Testis (tissue), 3 donors: Measurements from ENCODE around the gene FHOD3. TPM values are rescaled to one million over a fixed set of nuclear protein-coding genes. Genes with fewer than 3 reads are reported as not detected.

Source experiments
- DNase-seq: peaks from one replicate; pipeline ENCODE4 v3.0.0-alpha.2; 2019
- H3K27ac ChIP-seq, 2 donors: fragments of 200-600 bp; sonication (generic); one replicate each; pipeline ENCODE4 v1.5.1; 2019
- H3K27me3 ChIP-seq: fragments of 200-600 bp; sonication (generic); one replicate; pipeline ENCODE4 v1.5.1; 2019
- H3K36me3 ChIP-seq: fragments of 200-600 bp; sonication (generic); one replicate; pipeline ENCODE4 v1.5.1; 2017; ENCODE audit warnings: low read depth; ENCODE audit errors: missing control alignments
- H3K4me1 ChIP-seq: fragments of 200-600 bp; sonication (generic); one replicate; pipeline ENCODE4 v1.5.1; 2019
- H3K4me3 ChIP-seq, 2 donors: fragments of 200-600 bp; sonication (generic); one replicate each; pipeline ENCODE4 v1.5.1; 2017 to 2019
- H3K9me3 ChIP-seq: fragments of 200-600 bp; sonication (generic); one replicate; pipeline ENCODE4 v1.5.1; 2017
- POLR2A ChIP-seq: fragments of 450-650 bp; IDR thresholded peaks from one replicate; pipeline ENCODE4 v1.6.1; 2017; ENCODE audit warnings: antibody characterized with exemption, mild to moderate bottlenecking, moderate library complexity
- WGBS, 2 donors: methylation state at CpG; one replicate each; pipeline ENCODE4 v1.1.5; 2018; 5-methylcytosine and 5-hydroxymethylcytosine counted together
- intact Hi-C: fragments of 100-400 bp; cut with DNase I; formaldehyde crosslinking; loops from one replicate; pipeline ENCODE4 v1.15.1; 2023; ENCODE audit warnings: low total_unique reads
- polyA plus RNA-seq: library from polyadenylated mRNA; stranded (reverse); fragments of 350-450 nt; fragmentation: Illumina TruSeq; extraction: RNeasy Lipid Tissue Mini Kit (QIAGEN cat#74804); gene quantifications from one replicate; pipeline ENCODE4 v1.2.3, GENCODE V29; 2014; ENCODE audit warnings: low read depth, low replicate concordance; ENCODE audit not compliant: insufficient read depth
- total RNA-seq, 2 donors: library from RNA; depleted of rRNA; stranded (reverse); fragments of >200 nt; gene quantifications; one replicate each; pipeline ENCODE4 v1.2.3, GENCODE V29; 2016
- TF ChIP-seq, protein P1 (sequence below), 3 experiments: fragments of 450-650 bp in 2 of 3; fragments of 200-600 bp in 1 of 3; sonication (generic) in 1 of 3; IDR thresholded peaks; one replicate each; pipeline ENCODE4 v1.5.1; 2016 to 2019; ENCODE audit warnings: antibody characterized with exemption in 3 of 3, mild to moderate bottlenecking in 2 of 3, moderate library complexity in 1 of 3

Gene FHOD3
- total and polyA plus RNA-seq, 3 donors from 2014 or later: 6.5 to 46.8 (median 37.3) TPM

DNA sequence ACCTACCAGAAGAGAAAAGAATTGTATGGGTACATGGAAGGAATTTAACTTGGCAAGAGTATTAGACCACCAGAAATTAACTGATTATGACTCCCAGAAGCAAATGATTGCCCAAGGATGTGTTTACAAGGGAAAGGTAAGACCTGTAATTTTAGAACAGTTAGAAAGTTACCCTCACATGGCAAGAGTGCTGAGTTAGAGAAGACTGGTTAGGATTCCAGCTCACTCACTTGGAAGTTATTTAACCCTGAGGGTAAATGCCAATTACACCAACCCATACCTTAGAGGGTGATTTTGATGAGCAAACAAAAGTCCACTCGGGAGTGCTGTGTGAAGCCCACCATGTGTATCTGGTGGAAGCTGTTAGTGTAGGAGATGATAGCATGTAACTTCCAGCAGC lies 361.1 kb downstream of the FHOD3 start:
- Histone ChIP-seq H3K4me3 (no peak overlapping the region), H3K9me3 (no peaks in the 10 kb centered on the region), H3K27me3 (no peaks in the 10 kb centered on the region), H3K4me1 (no peaks in the 10 kb centered on the region), H3K27ac (no peak overlapping the region), H3K36me3 (no peaks in the 10 kb centered on the region)
- no peak for TF ChIP-seq POLR2A
- TF ChIP-seq, protein P1, sequence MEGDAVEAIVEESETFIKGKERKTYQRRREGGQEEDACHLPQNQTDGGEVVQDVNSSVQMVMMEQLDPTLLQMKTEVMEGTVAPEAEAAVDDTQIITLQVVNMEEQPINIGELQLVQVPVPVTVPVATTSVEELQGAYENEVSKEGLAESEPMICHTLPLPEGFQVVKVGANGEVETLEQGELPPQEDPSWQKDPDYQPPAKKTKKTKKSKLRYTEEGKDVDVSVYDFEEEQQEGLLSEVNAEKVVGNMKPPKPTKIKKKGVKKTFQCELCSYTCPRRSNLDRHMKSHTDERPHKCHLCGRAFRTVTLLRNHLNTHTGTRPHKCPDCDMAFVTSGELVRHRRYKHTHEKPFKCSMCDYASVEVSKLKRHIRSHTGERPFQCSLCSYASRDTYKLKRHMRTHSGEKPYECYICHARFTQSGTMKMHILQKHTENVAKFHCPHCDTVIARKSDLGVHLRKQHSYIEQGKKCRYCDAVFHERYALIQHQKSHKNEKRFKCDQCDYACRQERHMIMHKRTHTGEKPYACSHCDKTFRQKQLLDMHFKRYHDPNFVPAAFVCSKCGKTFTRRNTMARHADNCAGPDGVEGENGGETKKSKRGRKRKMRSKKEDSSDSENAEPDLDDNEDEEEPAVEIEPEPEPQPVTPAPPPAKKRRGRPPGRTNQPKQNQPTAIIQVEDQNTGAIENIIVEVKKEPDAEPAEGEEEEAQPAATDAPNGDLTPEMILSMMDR (IDR thresholded peaks at IDR 0.05): no peak
- 80 to 85% methylated on average over 1 of the region's 1 CpG for WGBS, 2 donors
- DNase-seq: no peak
- intact Hi-C loops: no loop called here

DNA sequence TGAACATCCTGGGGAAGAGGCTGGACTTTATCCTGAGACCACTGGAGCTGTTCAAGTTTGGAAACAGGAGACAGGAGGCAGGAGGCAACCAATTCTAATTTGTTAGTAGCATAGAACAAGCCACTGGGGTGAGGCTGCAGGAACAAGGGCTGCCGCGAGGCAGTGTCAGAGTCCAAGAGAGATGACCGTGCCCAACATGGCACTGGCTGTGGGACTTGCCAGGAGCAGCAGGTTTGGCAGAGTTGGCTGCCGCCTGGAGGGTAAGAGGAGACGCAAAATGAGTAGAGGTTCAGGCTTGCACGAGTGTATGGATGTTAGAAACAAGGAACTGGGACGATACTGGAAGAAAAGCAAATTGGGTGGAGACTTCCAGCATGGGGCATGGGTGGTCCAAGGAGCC lies 362.8 kb downstream of the FHOD3 start:
- 91 to 96% methylated on average over 7 of the region's 7 CpGs for WGBS, 2 donors
- no peak overlapping the region for H3K27ac ChIP-seq
- no peaks in the 10 kb centered on the region for H3K4me1 ChIP-seq
- no peak for TF ChIP-seq POLR2A
- TF ChIP-seq, protein P1 (IDR thresholded peaks at IDR 0.05): no peak
- H3K27me3 ChIP-seq: no peaks in the 10 kb centered on the region
- H3K4me3 ChIP-seq: no peak overlapping the region
- intact Hi-C loops: no loop called here
- no peaks in the 10 kb centered on the region for H3K36me3 ChIP-seq
- H3K9me3 ChIP-seq: no peaks in the 10 kb centered on the region
- no peak for DNase-seq

DNA sequence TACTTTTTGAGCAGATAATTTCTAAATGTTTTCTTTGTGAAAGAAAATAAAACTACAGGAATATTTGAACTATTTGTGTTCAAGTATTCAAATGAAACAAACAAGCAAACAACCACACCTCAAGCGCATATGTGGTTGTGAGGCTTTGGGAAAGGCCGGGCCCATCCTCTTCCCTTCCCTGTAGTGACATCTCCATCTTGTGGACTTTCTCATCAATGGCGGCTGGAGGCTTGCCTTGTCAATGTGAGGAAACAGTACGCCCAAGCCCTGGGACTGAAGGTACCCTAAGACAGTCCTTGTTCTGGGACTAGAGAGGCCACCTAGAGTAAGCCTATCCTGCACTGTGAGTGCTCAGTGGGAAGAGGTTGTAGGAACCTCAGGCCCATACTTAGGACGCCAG lies 364.5 kb downstream of the FHOD3 start:
- H3K9me3 ChIP-seq: no peaks in the 10 kb centered on the region
- peak; percentile 19 for DNase-seq
- no peaks in the 10 kb centered on the region for H3K4me1 ChIP-seq
- no peak overlapping the region for H3K4me3 ChIP-seq
- H3K27ac ChIP-seq: no peak overlapping the region
- WGBS, 2 donors: 86 to 92% methylated on average over 5 of the region's 5 CpGs
- intact Hi-C loops: no loop called here
- H3K27me3 ChIP-seq: no peaks in the 10 kb centered on the region
- TF ChIP-seq, protein P1 (IDR thresholded peaks at IDR 0.05): no peak
- no peak for TF ChIP-seq POLR2A
- H3K36me3 ChIP-seq: no peaks in the 10 kb centered on the region

DNA sequence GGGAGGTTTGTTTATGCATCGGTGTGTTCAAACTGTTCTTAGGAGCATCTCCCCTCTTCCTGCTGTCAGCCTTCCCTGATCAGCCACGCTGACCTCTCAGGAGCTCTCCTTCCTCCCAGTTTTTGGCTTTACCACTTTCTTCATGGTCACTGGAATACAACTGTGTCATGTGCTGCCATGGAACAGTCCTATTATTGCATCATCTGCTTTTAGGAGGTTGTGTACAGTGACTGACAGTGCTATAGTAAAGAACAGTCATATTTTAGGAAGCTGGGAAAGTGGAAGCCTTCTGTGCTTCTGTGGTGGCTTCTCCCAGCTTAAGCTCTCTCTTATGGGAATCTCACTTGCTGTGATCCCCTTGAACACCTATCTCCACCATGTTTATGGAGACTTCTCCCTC lies 365.8 kb downstream of the FHOD3 start:
- Histone ChIP-seq H3K9me3 (no peaks in the 10 kb centered on the region), H3K27me3 (no peaks in the 10 kb centered on the region), H3K4me3 (no peak overlapping the region), H3K27ac (no peak overlapping the region), H3K4me1 (no peaks in the 10 kb centered on the region), H3K36me3 (no peaks in the 10 kb centered on the region)
- no peak for DNase-seq
- intact Hi-C loops: no loop called here
- no peak for TF ChIP-seq POLR2A
- TF ChIP-seq, protein P1 (IDR thresholded peaks at IDR 0.05): no peak
- WGBS, 2 donors: 56 to 59% methylated on average over 2 of the region's 2 CpGs

DNA sequence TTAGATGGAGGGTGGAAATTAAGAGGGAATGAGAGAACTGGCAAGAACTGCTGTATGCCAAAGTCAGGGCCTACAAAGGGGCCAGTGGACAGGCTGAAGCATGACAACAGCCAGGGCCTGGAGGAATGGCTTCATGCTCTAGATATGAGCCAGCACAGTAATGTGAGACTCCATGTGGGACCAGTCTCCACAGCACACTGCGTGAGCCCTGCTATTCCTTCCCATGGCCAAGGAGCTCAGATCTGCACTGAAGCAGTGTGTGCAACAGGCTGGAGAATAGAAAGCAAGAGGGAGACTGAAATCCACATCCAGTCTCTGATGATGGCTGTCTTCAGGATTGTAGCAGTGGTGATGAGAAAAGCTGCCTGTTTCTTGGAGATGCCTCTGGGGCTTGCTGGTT lies 368.4 kb downstream of the FHOD3 start:
- Histone ChIP-seq H3K4me3 (no peak overlapping the region), H3K9me3 (no peaks in the 10 kb centered on the region), H3K36me3 (no peaks in the 10 kb centered on the region), H3K27me3 (no peaks in the 10 kb centered on the region), H3K4me1 (no peaks in the 10 kb centered on the region), H3K27ac (no peak overlapping the region)
- intact Hi-C loops: no loop called here
- DNase-seq: no peak
- TF ChIP-seq POLR2A: no peak
- TF ChIP-seq, protein P1 (IDR thresholded peaks at IDR 0.05): no peak
- WGBS, 2 donors: 94% methylated on average over 1 of the region's 1 CpG; no CpG with 5 or more reads in 1 of the 2 donors
